ENCODE data around the gene MRPS10.
"Not testable (repeated sequence)": the region's sequence is repeated elsewhere in the genome, so short reads cannot be mapped to it uniquely, and the experiment has no call there.

The MRPS10 gene

DNA sequence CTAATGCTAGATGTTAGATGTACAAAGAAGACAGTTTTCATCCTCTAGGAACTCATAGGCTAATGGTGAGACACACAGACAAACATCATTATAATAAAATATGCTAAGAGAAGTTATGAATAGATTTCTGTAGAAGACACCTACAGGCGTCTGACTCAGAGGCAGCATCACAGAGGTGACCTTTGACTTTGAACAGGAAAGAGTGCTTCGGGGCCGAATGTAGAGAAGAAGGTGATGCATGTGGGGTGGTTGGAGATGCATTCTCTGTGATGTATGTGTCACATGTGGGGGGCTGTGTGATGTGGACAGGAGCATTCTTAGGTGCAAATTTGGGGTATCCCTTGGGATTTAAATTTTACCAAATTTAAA is 37.7 kb downstream of the MRPS10 start:
- H3K27me3 ChIP-seq (ENCODE audit: control insufficient read depth, insufficient read depth, low read length) = peaks cover 12% of the 10 kb centered on the region
- no peaks in the 10 kb centered on the region for H3K36me3 ChIP-seq (ENCODE audit: control insufficient read depth, insufficient read depth, low read length)
- no peak overlapping the region for H3K4me3 ChIP-seq (ENCODE audit: low read length)
- no peak overlapping the region for H3K9ac ChIP-seq (ENCODE audit: low read length)
- no peaks in the 10 kb centered on the region for H3K4me1 ChIP-seq (ENCODE audit: control insufficient read depth, insufficient read depth, low read length)
- H3K9me3 ChIP-seq (ENCODE audit: control insufficient read depth, low read length) = no peaks in the 10 kb centered on the region

DNA sequence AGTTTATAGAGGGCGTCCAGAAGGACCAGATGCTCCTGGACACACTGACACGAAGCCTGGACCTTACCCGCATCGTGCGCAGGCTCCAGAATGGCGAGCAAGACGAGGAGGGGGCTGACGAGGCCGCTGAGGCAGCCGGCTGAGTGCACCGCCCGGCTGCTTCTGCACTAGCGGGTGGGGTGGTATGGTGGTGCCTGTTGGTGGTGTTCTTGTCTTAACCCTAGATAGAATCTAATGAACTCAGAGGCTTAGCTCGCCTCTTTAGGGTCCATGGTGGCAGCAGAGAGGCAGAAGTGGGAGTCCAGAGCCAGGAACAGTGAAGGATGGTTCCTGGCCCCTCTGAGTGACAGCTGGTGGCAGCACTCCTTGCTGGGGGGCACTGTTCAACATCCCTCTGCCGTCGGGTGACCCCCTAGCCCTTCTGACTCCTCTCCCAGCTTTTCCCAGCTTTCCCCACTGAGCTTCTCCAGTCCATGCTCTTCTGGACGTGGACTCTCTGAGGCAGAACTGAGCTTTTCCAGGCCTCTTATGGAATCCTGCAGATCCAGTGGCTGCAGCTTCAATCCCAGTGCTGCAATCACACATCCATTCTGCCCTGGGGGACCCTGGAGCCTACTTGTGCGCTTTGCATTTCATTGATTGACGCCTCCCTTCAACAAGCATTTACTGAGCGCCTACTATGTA is 38.3 kb downstream of the MRPS10 start:
- Histone ChIP-seq H3K9ac (ENCODE audit: low read length) (no peak overlapping the region), H3K27me3 (ENCODE audit: control insufficient read depth, insufficient read depth, low read length) (peaks cover 12% of the 10 kb centered on the region), H3K36me3 (ENCODE audit: control insufficient read depth, insufficient read depth, low read length) (no peaks in the 10 kb centered on the region), H3K4me3 (ENCODE audit: low read length) (no peak overlapping the region), H3K9me3 (ENCODE audit: control insufficient read depth, low read length) (no peaks in the 10 kb centered on the region), H3K4me1 (ENCODE audit: control insufficient read depth, insufficient read depth, low read length) (no peaks in the 10 kb centered on the region)

DNA sequence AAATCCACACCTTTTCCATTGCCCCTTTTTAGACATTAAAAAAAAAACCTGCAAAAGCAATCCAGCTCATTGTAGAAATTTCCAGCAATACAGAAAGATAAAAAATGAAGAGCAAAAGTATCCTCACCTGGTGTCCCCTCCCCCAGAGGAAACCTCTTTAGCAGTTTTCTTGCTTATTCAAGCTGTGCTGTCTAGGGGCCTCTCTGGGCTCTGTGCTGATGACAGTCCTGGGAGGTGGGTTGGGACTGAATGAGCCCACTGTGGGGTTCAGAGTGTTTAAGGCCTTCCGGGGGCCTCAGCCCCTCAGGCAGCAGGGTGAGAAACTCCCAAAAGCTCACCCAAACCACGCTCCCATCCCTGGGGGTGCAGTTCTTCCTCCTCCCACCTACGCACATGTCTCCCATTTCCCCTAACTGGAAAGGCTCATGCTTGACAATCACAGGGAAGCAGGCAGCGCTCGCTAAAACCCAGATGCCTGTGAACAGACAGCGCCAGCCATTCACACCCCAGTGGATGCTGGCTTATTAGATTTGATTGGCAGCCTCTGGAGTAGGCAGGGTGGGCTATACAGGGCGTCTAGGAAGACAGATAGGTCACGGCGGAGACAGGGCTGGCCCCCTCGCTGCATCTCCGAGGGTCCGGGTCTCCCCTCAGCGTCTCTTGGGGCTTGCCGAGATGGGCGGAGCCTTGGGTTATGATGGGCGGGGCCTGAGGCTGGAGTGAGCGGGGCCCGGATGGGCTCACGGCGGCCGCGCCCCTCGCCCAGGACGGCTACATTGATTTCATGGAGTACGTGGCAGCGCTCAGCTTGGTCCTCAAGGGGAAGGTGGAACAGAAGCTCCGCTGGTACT is 39.9 kb downstream of the MRPS10 start:
- Histone ChIP-seq H3K36me3 (ENCODE audit: control insufficient read depth, insufficient read depth, low read length) (no peaks in the 10 kb centered on the region), H3K4me1 (ENCODE audit: control insufficient read depth, insufficient read depth, low read length) (peaks cover 1% of the 10 kb centered on the region), H3K9me3 (ENCODE audit: control insufficient read depth, low read length) (no peaks in the 10 kb centered on the region), H3K4me3 (ENCODE audit: low read length) (no peak overlapping the region), H3K27me3 (ENCODE audit: control insufficient read depth, insufficient read depth, low read length) (peaks cover 12% of the 10 kb centered on the region), H3K9ac (ENCODE audit: low read length) (no peak overlapping the region)

DNA sequence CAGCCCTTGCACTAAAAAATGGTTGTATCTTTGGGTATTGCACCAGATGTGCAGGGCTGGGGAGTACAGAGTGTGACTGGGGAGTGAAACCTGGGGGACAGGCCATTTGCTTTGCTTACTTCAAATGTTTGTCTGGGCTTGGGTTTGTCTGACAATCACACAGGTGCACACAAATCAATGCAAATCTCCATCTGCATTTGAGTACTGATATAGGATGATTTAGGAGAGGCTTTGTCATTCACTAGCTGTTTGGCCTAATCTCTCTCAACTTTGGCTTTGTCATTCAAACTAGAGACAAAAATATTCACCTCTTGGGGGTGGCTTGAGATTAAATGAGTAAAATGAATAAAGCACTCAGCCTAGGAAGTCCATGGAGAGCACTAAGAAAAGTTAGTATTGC is 40.7 kb downstream of the MRPS10 start:
- Histone ChIP-seq H3K9me3 (ENCODE audit: control insufficient read depth, low read length) (no peaks in the 10 kb centered on the region), H3K4me3 (ENCODE audit: low read length) (no peak overlapping the region), H3K4me1 (ENCODE audit: control insufficient read depth, insufficient read depth, low read length) (peaks cover 7% of the 10 kb centered on the region), H3K9ac (ENCODE audit: low read length) (no peak overlapping the region), H3K27me3 (ENCODE audit: control insufficient read depth, insufficient read depth, low read length) (peaks cover 12% of the 10 kb centered on the region), H3K36me3 (ENCODE audit: control insufficient read depth, insufficient read depth, low read length) (no peaks in the 10 kb centered on the region)

DNA sequence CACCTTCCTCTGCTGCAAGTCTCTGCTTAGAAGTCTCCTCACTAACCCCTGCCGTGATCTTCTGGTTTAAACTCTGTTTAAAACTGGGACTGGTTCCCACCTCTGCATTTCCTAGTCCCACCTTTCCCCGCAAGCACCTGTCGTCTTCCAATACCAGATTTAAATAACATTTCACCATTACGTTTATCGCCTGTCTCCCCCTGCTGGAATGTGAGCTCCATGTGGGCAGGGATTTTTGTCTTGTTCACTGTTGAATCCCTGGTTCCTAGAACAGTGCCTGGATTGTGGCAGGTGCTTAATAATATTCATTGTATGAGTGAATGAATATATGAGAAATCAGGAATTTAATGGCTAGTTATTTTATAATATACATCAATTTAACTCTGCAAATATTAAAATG is 41.8 kb downstream of the MRPS10 start:
- H3K9ac ChIP-seq (ENCODE audit: low read length) = no peak overlapping the region
- H3K9me3 ChIP-seq (ENCODE audit: control insufficient read depth, low read length) = no peaks in the 10 kb centered on the region
- no peaks in the 10 kb centered on the region for H3K36me3 ChIP-seq (ENCODE audit: control insufficient read depth, insufficient read depth, low read length)
- H3K27me3 ChIP-seq (ENCODE audit: control insufficient read depth, insufficient read depth, low read length) = peaks cover 12% of the 10 kb centered on the region
- H3K4me3 ChIP-seq (ENCODE audit: low read length) = no peak overlapping the region
- H3K4me1 ChIP-seq (ENCODE audit: control insufficient read depth, insufficient read depth, low read length) = peaks cover 7% of the 10 kb centered on the region

DNA sequence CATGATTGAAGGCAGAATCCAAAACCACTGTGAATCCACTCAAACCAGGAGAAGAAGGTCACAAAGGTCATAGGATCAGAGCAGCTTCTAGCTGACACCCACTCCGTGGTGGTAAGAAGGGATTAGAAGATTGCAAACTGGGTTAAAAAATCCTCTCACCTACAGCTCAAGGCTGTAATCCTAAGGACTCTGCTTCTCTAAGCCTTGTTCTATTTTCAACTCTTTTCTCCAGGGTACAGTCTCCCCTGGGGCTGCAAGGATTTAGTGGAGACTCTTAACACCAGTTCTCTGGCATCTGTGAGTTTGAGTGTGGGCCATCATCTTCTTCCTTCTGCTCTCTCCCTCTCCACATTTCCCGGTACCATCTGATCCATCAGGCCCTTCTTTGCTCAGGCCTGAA is 44.6 kb downstream of the MRPS10 start, which contains the start of gene GUCA1A:
TSS of gene GUCA1A (plus strand) at position 264 of the 400 bp plus-strand sequence. CDS start 250 bp downstream, outside the sequence.
- H3K36me3 ChIP-seq (ENCODE audit: control insufficient read depth, insufficient read depth, low read length) = no peaks in the 10 kb centered on the region
- H3K9ac ChIP-seq (ENCODE audit: low read length) = no peak within 1 kb of the TSS
- H3K4me1 ChIP-seq (ENCODE audit: control insufficient read depth, insufficient read depth, low read length) = peaks cover 7% of the 10 kb centered on the region
- no peak within 1 kb of the TSS for H3K4me3 ChIP-seq (ENCODE audit: low read length)
- no peaks in the 10 kb centered on the region for H3K9me3 ChIP-seq (ENCODE audit: control insufficient read depth, low read length)
- peaks cover under 1% of the 10 kb centered on the region for H3K27me3 ChIP-seq (ENCODE audit: control insufficient read depth, insufficient read depth, low read length)

DNA sequence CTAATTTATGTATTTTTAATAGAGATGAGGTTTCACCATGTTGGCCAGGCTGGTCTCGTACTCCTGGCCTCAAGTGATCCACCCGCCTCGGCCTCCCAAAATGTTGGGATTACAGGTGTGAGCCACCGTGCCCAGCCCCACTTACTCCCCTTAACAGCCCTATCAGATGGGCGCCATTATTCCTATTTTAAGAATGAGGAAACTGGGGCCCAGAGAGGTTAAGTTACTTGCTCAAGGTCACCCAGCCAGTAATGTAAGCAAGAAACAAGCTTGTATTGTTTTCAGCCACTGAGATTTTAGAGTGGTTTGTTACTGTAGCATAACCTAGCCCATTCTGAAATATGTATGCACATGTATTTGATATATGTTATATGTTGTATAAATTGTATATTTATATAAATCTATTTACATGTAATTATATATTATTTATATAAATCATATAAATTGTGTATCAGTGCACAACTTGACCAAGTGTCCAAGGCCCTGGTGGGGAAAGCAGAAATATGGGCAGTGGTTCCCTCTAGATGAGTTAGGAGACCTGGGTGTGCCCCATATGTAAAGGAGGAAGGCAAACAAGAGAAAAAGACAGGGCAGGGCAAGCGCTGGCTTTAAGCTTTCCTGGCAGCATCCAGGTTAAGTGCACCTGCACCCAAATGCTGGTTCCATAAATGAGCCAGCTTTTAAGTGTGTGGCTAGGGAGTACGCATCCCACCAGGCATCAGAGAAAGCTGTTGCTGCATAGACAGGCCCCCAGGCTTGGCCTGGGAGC is 45.7 kb downstream of the MRPS10 start:
- H3K27me3 ChIP-seq (ENCODE audit: control insufficient read depth, insufficient read depth, low read length) = no peaks in the 10 kb centered on the region
- H3K4me1 ChIP-seq (ENCODE audit: control insufficient read depth, insufficient read depth, low read length) = peaks cover 7% of the 10 kb centered on the region
- no peaks in the 10 kb centered on the region for H3K36me3 ChIP-seq (ENCODE audit: control insufficient read depth, insufficient read depth, low read length)
- no peak overlapping the region for H3K9ac ChIP-seq (ENCODE audit: low read length)
- no peak overlapping the region for H3K4me3 ChIP-seq (ENCODE audit: low read length)
- no peaks in the 10 kb centered on the region for H3K9me3 ChIP-seq (ENCODE audit: control insufficient read depth, low read length)

DNA sequence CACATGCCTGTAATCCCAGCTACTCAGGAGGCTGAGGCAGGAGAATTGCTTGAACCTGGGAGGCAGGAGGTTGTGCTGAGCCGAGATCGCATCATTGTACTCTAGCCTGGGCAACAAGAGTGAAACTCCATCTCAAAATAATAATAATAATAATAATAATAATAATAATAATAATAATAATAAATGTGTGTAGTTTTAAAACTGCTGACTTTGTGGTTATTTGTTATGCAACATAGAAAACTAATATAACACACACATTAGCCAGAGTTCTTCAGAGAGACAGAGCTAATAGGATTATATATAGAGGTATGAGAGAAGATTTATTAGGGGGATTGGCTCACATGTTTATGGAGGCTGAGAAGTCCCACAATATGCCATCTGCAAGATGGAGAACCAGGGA is 47.9 kb downstream of the MRPS10 start:
- H3K4me1 ChIP-seq (ENCODE audit: control insufficient read depth, insufficient read depth, low read length) = peaks cover 16% of the 10 kb centered on the region
- not testable (repeated sequence) for H3K4me3 ChIP-seq (ENCODE audit: low read length); H3K9ac ChIP-seq (ENCODE audit: low read length); H3K36me3 ChIP-seq (ENCODE audit: control insufficient read depth, insufficient read depth, low read length); H3K27me3 ChIP-seq (ENCODE audit: control insufficient read depth, insufficient read depth, low read length); H3K9me3 ChIP-seq (ENCODE audit: control insufficient read depth, low read length)

DNA sequence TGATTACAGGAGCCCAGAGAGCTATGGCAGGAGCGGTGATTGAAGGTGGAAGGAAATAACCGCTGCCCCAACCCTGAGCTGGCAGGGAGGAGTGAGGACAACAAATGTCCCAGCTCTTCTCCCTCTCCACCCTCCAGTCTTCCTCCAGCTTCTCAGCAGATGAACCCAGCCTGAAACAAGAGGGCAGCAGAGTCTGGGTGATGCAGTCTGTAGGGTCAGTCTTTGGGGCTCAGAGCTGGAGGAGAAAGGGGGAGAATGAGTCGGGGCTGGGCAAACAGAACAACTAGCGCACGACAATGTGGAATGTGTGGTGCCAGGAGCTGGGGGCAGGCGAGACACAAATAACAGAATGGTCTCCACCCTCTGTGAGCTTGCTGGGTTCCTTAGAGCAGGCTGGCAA is 49.0 kb downstream of the MRPS10 start:
- no peaks in the 10 kb centered on the region for H3K9me3 ChIP-seq (ENCODE audit: control insufficient read depth, low read length)
- peaks cover 16% of the 10 kb centered on the region for H3K4me1 ChIP-seq (ENCODE audit: control insufficient read depth, insufficient read depth, low read length)
- H3K27me3 ChIP-seq (ENCODE audit: control insufficient read depth, insufficient read depth, low read length) = no peaks in the 10 kb centered on the region
- no peaks in the 10 kb centered on the region for H3K36me3 ChIP-seq (ENCODE audit: control insufficient read depth, insufficient read depth, low read length)
- no peak overlapping the region for H3K9ac ChIP-seq (ENCODE audit: low read length)
- H3K4me3 ChIP-seq (ENCODE audit: low read length) = no peak overlapping the region

DNA sequence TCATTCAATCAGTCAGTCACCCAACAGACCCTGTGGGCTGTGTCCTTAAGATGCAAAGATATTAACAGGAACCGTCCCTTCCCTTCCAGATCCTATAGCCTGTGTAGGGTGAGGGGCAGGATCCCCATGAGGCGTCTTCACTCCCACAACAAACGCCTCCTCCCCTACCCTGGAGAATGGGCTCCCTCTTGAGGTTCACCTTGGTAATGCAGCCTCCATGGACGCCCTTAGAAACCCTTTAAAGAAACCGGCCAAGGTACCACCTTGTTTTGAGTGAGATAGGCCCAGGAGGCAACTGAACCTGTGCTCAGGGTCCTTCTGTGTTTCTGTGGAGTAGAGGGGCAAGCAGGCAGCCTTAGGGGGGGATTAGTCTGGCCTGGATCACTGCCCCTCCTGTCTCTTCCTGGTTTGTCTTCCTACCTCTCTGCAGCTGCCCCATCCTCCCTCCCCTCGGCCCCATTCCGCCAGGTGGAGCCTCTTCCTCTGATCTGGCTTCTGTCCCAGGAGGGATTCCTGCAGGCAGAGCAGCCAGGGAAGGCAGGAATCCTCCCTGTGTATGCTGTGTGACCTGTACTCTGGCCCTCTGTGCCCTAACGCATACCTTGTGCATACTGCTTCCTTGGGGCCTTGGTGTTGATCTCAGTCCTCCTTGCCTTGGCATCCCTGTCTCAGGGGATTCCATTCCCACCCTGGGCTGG is 51.1 kb downstream of the MRPS10 start:
- peak overlapping the region; percentile 29 for H3K9ac ChIP-seq (ENCODE audit: low read length)
- H3K36me3 ChIP-seq (ENCODE audit: control insufficient read depth, insufficient read depth, low read length) = no peaks in the 10 kb centered on the region
- H3K9me3 ChIP-seq (ENCODE audit: control insufficient read depth, low read length) = no peaks in the 10 kb centered on the region
- peaks cover 3% of the 10 kb centered on the region for H3K27me3 ChIP-seq (ENCODE audit: control insufficient read depth, insufficient read depth, low read length)
- H3K4me3 ChIP-seq (ENCODE audit: low read length) = no peak overlapping the region
- H3K4me1 ChIP-seq (ENCODE audit: control insufficient read depth, insufficient read depth, low read length) = peaks cover 8% of the 10 kb centered on the region

DNA sequence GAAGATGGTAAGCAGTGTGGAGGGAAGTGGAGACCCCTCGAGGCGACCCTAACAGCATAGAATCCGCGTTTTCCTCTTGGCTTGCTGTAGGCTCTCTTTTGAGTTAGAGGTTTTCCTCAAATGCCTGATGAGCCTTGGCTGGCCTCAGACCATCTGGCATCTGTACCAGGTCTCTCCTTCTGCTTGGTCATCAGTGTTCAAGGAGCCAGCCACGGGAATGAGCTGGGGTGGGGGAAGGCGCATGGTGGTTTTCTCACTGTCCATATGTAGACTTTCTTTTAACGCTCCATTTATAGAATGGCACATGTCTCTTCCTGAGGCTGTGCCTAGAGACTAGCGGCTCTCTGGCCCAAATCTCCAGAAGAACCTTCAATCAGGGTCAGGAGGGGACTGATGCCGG is 52.6 kb downstream of the MRPS10 start:
- Histone ChIP-seq H3K27me3 (ENCODE audit: control insufficient read depth, insufficient read depth, low read length) (peaks cover 3% of the 10 kb centered on the region), H3K36me3 (ENCODE audit: control insufficient read depth, insufficient read depth, low read length) (no peaks in the 10 kb centered on the region), H3K9me3 (ENCODE audit: control insufficient read depth, low read length) (no peaks in the 10 kb centered on the region), H3K4me3 (ENCODE audit: low read length) (no peak overlapping the region), H3K4me1 (ENCODE audit: control insufficient read depth, insufficient read depth, low read length) (peaks cover 8% of the 10 kb centered on the region), H3K9ac (ENCODE audit: low read length) (no peak overlapping the region)

Measured in mucosa of stomach (tissue), 1 donor.